ENCODE measurements around the gene CCDC88C. TPM values are rescaled to one million over a fixed set of nuclear protein-coding genes. Genes with fewer than 3 reads are reported as not detected.

The CCDC88C gene
- total RNA-seq, 1 donor from 2014 or later = 68.0 TPM

DNA sequence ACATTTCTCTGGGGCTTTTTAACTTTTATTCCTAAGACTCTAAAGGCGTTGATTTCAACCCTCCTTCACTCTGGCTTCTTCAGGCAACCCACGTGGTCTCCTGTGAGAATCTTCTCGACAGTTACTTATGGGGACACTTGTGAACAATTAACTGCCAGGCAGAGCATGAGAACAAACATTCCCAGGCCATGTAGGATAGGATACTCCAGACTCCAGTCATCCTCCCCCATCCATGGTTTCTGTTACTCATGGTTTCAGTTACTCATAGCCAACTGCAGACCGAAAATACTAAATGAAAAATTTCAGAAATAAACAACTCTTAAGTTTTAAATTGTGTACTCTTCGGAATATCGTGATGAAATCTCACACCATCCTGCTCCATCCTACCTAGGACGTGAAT, 192.6 kb downstream of the CCDC88C start:
- H3K4me3 Mint-ChIP-seq (ENCODE audit: unreplicated experiment) = no peak overlapping the region
- TF ChIP-seq CTCF (IDR thresholded peaks at IDR 0.05; ENCODE audit: partially characterized antibody, unreplicated experiment) = no peak
- no peak overlapping the region for H3K27ac Mint-ChIP-seq (ENCODE audit: unreplicated experiment)
- no peak for DNase-seq
- H3K9me3 Mint-ChIP-seq (ENCODE audit: unreplicated experiment) = peaks cover 2% of the 10 kb centered on the region
- H3K4me1 Mint-ChIP-seq (ENCODE audit: low read depth, unreplicated experiment) = no peaks in the 10 kb centered on the region
- peaks cover 3% of the 10 kb centered on the region for H3K27me3 Mint-ChIP-seq (ENCODE audit: unreplicated experiment)
- peaks cover 4% of the 10 kb centered on the region for H3K36me3 Mint-ChIP-seq (ENCODE audit: unreplicated experiment)

DNA sequence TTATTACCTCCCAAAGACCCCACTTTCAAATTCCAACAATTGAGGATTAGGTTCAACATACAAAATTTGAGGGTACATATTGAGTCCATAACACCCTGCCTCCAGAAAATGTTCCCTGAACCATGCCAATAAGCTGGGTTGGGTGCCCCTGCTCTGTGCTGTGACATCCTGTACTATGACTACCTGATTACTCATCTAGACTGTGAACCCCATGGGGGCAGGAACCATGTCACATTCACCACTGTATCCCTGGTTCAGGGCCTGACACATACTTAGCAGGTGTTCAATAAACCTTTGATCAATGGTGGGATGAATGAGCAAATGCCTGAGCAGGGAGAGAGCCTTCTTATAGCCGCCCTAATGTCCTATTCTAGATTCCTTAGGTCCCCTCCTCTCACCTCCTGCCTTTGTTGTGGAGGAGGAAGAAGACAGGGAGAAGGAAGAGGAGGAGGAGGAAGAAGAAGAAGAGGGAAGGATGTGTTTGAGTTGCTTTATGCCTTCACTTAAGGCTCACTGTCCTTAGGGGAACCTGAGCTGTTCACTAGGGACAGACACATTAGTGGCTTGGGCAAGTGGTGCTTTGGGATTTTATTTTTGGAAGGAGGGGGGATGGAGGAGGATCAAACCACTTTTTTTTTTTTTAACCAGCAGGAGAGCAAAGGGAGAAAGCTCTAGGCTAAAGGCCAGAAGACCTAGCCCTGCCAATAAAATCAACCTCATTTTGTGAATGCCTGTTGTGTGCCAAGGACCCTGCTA, 194.4 kb downstream of the CCDC88C start:
- no peak for DNase-seq
- H3K36me3 Mint-ChIP-seq (ENCODE audit: unreplicated experiment) = no peaks in the 10 kb centered on the region
- no peak for TF ChIP-seq CTCF (IDR thresholded peaks at IDR 0.05; ENCODE audit: partially characterized antibody, unreplicated experiment)
- H3K4me1 Mint-ChIP-seq (ENCODE audit: low read depth, unreplicated experiment) = no peaks in the 10 kb centered on the region
- no peak overlapping the region for H3K27ac Mint-ChIP-seq (ENCODE audit: unreplicated experiment)
- no peaks in the 10 kb centered on the region for H3K27me3 Mint-ChIP-seq (ENCODE audit: unreplicated experiment)
- peaks cover 2% of the 10 kb centered on the region for H3K9me3 Mint-ChIP-seq (ENCODE audit: unreplicated experiment)
- H3K4me3 Mint-ChIP-seq (ENCODE audit: unreplicated experiment) = no peak overlapping the region

Other genes with a start within 250 kb of the CCDC88C start
- gene GPR68, start 173.1 kb downstream of the CCDC88C start, total RNA-seq (ENCODE audit: unreplicated experiment) = not detected
- gene PPP4R3A, start 92.5 kb upstream of the CCDC88C start, total RNA-seq (ENCODE audit: unreplicated experiment) = 99.4 TPM

Measured in glutamatergic neuron (in vitro differentiated cells).